ENCODE measurements around the gene LIN28B. TPM values are rescaled to one million over a fixed set of nuclear protein-coding genes. Genes with fewer than 3 reads are reported as not detected.

Gene LIN28B
- total and polyA plus RNA-seq, 3 donors from 2014 or later, result 5.7 to 7.3 (median 6.7) TPM

DNA sequence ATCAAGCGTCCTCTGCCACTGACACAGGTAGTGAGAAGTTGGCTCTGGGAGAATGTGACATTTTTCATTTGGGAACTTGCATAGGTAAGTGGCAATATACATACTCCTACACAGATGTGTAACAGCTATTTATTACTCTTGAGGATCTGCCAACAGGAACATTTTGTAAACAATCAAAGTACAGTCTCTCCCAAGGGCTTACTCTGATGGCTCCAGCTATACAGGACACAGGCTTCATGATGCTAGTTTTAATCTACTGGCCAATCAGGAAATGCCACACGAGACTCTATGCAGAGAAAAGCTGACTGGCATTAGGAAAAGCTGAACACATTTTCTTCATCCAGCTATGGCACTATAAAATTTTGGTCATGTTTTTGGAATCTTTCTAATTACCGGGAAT is 165.1 kb downstream of the LIN28B start:
- WGBS, 2 donors, result 74 to 86% methylated on average over 3 of the region's 3 CpGs
- Histone ChIP-seq H3K4me1 (no peaks in the 10 kb centered on the region), H3K36me3 (ENCODE audit: low read depth, missing control alignments) (no peaks in the 10 kb centered on the region), H3K9me3 (no peaks in the 10 kb centered on the region), H3K27me3 (no peaks in the 10 kb centered on the region), H3K27ac (no peak overlapping the region), H3K4me3 (no peak overlapping the region)
- TF ChIP-seq CTCF (IDR thresholded peaks at IDR 0.05) (no peak), POLR2A (IDR thresholded peaks at IDR 0.05) (no peak)
- intact Hi-C loops (cut with DNase I; ENCODE audit: low total_unique reads), result no loop called here
- no peak for DNase-seq

DNA sequence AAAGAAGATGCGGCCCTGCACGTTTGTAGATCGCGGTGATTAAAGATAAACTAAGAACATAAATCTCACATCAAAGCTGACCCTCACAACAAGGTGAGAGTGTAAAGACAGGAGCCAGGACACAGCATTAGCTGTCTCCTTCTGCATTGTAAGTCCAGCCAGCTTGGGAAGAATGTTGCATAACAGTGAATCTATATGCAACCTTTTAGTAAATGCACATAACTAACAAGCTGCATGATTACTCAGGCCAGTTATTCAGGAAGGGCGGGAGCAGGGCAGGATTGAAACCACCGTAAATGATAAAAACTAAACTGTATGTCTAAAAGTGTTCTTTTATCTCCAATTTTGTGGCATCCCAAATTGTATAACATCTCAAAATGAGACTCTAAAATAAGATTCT is 165.8 kb downstream of the LIN28B start:
- intact Hi-C loops (cut with DNase I; ENCODE audit: low total_unique reads), result no loop called here
- 62 to 69% methylated on average over 6 of the region's 6 CpGs for WGBS, 2 donors

More for the DNA sequence above, 165.8 kb downstream of the LIN28B start:
- no peak overlapping the region for H3K4me3 ChIP-seq
- H3K4me1 ChIP-seq, result no peaks in the 10 kb centered on the region
- H3K9me3 ChIP-seq, result no peaks in the 10 kb centered on the region
- H3K36me3 ChIP-seq (ENCODE audit: low read depth, missing control alignments), result no peaks in the 10 kb centered on the region
- H3K27me3 ChIP-seq, result no peaks in the 10 kb centered on the region
- no peak overlapping the region for H3K27ac ChIP-seq
- no peak for DNase-seq
- TF ChIP-seq POLR2A (IDR thresholded peaks at IDR 0.05) (no peak), CTCF (IDR thresholded peaks at IDR 0.05) (no peak)

Small RNA genes lying within 50 kb of the gene (small RNA-seq; reads per million reads assigned to genes)
- gene RNU6-1106P, result 0 reads per million in 2 donors

Other genes starting within 250 kb of the LIN28B start
- gene HACE1, start 97.2 kb upstream of the LIN28B start, total RNA-seq, result 10 to 100 TPM; 33.2 to 44.8 TPM
- 37.4 TPM for gene HACE1, start 97.2 kb upstream of the LIN28B start, polyA plus RNA-seq (ENCODE audit: insufficient read depth, low read depth, low replicate concordance)
- 1 to 10 TPM; 7.8 to 9.8 TPM for gene POPDC3, start 222.9 kb downstream of the LIN28B start, total RNA-seq
- gene POPDC3, start 222.9 kb downstream of the LIN28B start, polyA plus RNA-seq (ENCODE audit: insufficient read depth, low read depth, low replicate concordance), result 13.8 TPM